ENCODE measurements around the gene LMBRD2.

GRCh38 chr5:36056422-36056821 is 95.3 kb downstream of the LMBRD2 start:
- TF ChIP-seq, protein P1, sequence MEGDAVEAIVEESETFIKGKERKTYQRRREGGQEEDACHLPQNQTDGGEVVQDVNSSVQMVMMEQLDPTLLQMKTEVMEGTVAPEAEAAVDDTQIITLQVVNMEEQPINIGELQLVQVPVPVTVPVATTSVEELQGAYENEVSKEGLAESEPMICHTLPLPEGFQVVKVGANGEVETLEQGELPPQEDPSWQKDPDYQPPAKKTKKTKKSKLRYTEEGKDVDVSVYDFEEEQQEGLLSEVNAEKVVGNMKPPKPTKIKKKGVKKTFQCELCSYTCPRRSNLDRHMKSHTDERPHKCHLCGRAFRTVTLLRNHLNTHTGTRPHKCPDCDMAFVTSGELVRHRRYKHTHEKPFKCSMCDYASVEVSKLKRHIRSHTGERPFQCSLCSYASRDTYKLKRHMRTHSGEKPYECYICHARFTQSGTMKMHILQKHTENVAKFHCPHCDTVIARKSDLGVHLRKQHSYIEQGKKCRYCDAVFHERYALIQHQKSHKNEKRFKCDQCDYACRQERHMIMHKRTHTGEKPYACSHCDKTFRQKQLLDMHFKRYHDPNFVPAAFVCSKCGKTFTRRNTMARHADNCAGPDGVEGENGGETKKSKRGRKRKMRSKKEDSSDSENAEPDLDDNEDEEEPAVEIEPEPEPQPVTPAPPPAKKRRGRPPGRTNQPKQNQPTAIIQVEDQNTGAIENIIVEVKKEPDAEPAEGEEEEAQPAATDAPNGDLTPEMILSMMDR (IDR thresholded peaks at IDR 0.05): no peak
- no peak for TF ChIP-seq POLR2A (IDR thresholded peaks at IDR 0.05)
